Right lobe of liver (tissue), 6 donors: ENCODE data around the gene FRMPD2. TPM values are rescaled to one million over a fixed set of nuclear protein-coding genes. Genes with fewer than 3 reads are reported as not detected.
"Not testable (repeated sequence)": the region's sequence is repeated elsewhere in the genome, so short reads cannot be mapped to it uniquely, and the experiment has no call there.

ENCODE experiments used
- ATAC-seq, 4 donors: fragments of 200-7000 bp; cut with Tn5 transposase; one replicate each; pipeline ENCODE4 v1.9.1; 2020; ENCODE audit warnings: mild to moderate bottlenecking in 4 of 4, moderate library complexity in 4 of 4
- DNase-seq, 3 donors: peaks; one replicate each; pipeline ENCODE4 v3.0.0-alpha.2; 2020
- H3K27ac ChIP-seq, 3 donors: fragments of 200-600 bp; one replicate each; pipeline ENCODE4 v1.8.0; 2022
- H3K27me3 ChIP-seq, 2 donors: fragments of 200-600 bp; one replicate each; pipeline ENCODE4 v1.8.0; 2022
- H3K36me3 ChIP-seq, 4 donors: fragments of 200-600 bp; sonication (generic) in 1 of 4; one replicate each; pipeline versions ENCODE4 v1.5.1 to v1.8.0; 2017 to 2022; ENCODE audit warnings: control low read depth in 1 of 4
- H3K4me1 ChIP-seq, 4 donors: fragments of 200-600 bp; sonication (generic) in 1 of 4; one replicate each; pipeline versions ENCODE4 v1.5.1 to v1.8.0; 2017 to 2022; ENCODE audit warnings: control low read depth in 1 of 4
- H3K4me3 ChIP-seq, 3 donors: fragments of 200-600 bp; one replicate each; pipeline ENCODE4 v1.8.0; 2022
- H3K9me3 ChIP-seq, 4 donors: fragments of 200-600 bp; sonication (generic) in 1 of 4; one replicate each; pipeline versions ENCODE4 v1.5.1 to v1.8.0; 2017 to 2022; ENCODE audit warnings: control low read depth in 1 of 4
- POLR2A ChIP-seq: fragments of 450-650 bp; IDR thresholded peaks from one replicate; pipeline ENCODE4 v1.6.1; 2017; ENCODE audit warnings: antibody characterized with exemption, mild to moderate bottlenecking
- WGBS: methylation state at CpG from one replicate; pipeline ENCODE4 v1.1.6; 2018; ENCODE audit warnings: low coverage, low lambda C conversion rate; ENCODE audit not compliant: insufficient coverage; ENCODE audit errors: missing lambda C conversion rate; 5-methylcytosine and 5-hydroxymethylcytosine counted together
- intact Hi-C, 2 donors: fragments of 100-400 bp; cut with DNase I; formaldehyde crosslinking; loops; one replicate each; pipeline versions ENCODE4 v1.11.2 to v1.14.1; 2022
- total RNA-seq, 6 experiments: library from RNA; depleted of rRNA in 2 of 6; stranded (reverse); fragments of >200 nt in 2 of 6; fragmentation: NEBNext Ultra II Directional in 3 of 6; extraction: Animal tissue kit (Norgen Biotek cat#: 25700) in 3 of 6; gene quantifications; one replicate each; pipeline versions ENCODE4 v1.1.0 to v1.2.4, GENCODE V29; 2016 to 2023
- TF ChIP-seq, protein P1 (sequence below), 4 donors: fragments of 200-600 bp in 3 of 4; fragments of 450-650 bp in 1 of 4; IDR thresholded peaks; one replicate each; pipeline versions ENCODE4 v1.5.1 to v1.8.0; 2016 to 2022; ENCODE audit warnings: antibody characterized with exemption in 4 of 4, mild to moderate bottlenecking in 2 of 4
- donor health status: DM: no; HTN: yes; CAD: no.
- donor health status: DM: no; HTN: no; CAD: no.
- donor health status: DM: no; HTN: no; CAD: no.
- donor health status: DM: no; HTN: yes; CAD: no.
- donor health status: DM: no; HTN: yes; CAD: no.

FRMPD2 gene
- total RNA-seq, 6 experiments from 2014 or later: not detected

GRCh38 chr10:48187713-48188485 lies 86.6 kb downstream of the FRMPD2 start:
- ATAC-seq (peak in 3 of 4 donors; percentile 35 to 68 (median 38)), DNase-seq (no peak)
- no peaks in the 10 kb centered on the region for H3K36me3 ChIP-seq
- no peaks in the 10 kb centered on the region for H3K27me3 ChIP-seq
- TF ChIP-seq POLR2A: no peak
- TF ChIP-seq, protein P1, sequence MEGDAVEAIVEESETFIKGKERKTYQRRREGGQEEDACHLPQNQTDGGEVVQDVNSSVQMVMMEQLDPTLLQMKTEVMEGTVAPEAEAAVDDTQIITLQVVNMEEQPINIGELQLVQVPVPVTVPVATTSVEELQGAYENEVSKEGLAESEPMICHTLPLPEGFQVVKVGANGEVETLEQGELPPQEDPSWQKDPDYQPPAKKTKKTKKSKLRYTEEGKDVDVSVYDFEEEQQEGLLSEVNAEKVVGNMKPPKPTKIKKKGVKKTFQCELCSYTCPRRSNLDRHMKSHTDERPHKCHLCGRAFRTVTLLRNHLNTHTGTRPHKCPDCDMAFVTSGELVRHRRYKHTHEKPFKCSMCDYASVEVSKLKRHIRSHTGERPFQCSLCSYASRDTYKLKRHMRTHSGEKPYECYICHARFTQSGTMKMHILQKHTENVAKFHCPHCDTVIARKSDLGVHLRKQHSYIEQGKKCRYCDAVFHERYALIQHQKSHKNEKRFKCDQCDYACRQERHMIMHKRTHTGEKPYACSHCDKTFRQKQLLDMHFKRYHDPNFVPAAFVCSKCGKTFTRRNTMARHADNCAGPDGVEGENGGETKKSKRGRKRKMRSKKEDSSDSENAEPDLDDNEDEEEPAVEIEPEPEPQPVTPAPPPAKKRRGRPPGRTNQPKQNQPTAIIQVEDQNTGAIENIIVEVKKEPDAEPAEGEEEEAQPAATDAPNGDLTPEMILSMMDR (IDR thresholded peaks at IDR 0.05): no peak
- no peak overlapping the region for H3K4me3 ChIP-seq
- no peaks in the 10 kb centered on the region for H3K9me3 ChIP-seq
- H3K27ac ChIP-seq: no peak overlapping the region
- no peaks in the 10 kb centered on the region for H3K4me1 ChIP-seq
- WGBS: 32% methylated on average over 7 of the region's 10 CpGs
- intact Hi-C loops: no loop called here

DNA sequence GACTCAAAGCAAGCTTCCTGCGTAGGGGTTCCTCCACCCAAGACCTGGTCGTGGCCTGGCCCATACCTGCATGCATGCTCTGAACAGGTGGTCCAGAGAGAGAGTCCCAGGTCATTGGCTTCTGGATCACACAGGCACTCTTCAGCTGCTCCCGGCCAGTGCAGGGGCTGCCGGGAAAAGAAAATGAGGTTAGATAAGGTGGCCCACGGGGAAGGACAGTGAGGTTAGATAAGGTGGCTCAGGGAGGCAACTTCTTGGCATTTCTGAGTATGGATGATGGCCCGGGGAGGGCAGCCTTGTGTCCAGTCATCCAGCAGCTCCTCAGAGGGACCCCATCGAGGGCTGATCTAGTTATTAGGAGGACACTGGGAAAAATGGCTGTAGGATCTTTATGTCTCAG lies 87.4 kb downstream of the FRMPD2 start:
- Histone ChIP-seq H3K36me3 (no peaks in the 10 kb centered on the region), H3K27me3 (no peaks in the 10 kb centered on the region), H3K9me3 (no peaks in the 10 kb centered on the region), H3K4me1 (no peaks in the 10 kb centered on the region), H3K4me3 (no peak overlapping the region), H3K27ac (no peak overlapping the region)
- no peak for ATAC-seq
- 71% methylated on average over 7 of the region's 7 CpGs for WGBS
- intact Hi-C loops: no loop called here
- no peak for DNase-seq
- no peak for TF ChIP-seq POLR2A
- TF ChIP-seq, protein P1 (IDR thresholded peaks at IDR 0.05): no peak

DNA sequence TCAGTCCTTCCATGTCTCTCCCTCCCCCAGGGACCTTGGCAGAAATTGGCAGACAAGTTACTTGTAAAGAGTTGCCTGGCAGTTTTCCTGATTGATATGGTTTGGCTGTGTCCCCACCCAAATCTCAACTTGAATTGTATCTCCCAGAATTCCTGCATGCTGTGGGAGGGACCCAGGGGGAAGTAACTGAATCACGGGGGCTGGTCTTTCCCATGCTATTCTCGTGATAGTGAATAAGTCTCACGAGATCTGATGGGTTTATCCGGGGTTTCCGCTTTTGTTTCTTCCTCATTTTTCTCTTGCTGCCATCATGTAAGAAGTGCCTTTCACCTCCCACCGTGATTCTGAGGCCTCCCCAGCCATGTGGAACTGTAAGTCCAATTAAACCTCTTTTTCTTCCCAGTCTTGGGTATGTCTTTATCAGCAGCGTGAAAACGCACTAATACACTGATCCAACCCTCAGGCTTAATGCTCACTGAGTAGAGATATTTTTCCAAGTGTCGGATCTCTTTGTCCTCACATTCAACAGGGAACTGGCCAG lies 88.2 kb downstream of the FRMPD2 start:
- H3K27me3 ChIP-seq, H3K27ac ChIP-seq, H3K36me3 ChIP-seq, H3K9me3 ChIP-seq, H3K4me3 ChIP-seq, DNase-seq, H3K4me1 ChIP-seq, intact Hi-C loops, ATAC-seq: not testable (repeated sequence)
- WGBS: 82% methylated on average over 8 of the region's 9 CpGs

DNA sequence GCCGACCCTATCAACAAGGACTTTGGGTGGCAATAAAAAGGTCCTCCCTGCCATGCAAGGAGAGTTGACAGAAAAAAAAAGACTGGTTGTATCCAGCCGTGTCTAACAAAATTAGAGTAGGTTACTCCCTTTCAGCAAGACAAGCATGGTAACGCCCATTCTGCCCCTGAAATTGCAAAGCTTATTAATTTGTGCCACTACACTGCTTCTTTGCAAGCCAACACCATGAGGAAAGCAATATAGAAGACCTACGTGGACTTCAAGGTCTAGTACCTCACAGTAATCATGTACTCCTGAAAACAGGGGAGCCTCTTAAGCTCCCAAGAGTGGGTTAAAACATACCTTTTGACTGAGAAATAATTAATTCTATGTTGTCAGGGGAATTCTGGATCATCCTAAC lies 90.3 kb downstream of the FRMPD2 start:
- no peak for TF ChIP-seq POLR2A
- TF ChIP-seq, protein P1 (IDR thresholded peaks at IDR 0.05): no peak
- no peak overlapping the region for H3K4me3 ChIP-seq
- no peak overlapping the region for H3K27ac ChIP-seq
- H3K4me1 ChIP-seq: no peaks in the 10 kb centered on the region
- ATAC-seq (no peak), DNase-seq (no peak)
- WGBS: 63% methylated on average over 4 of the region's 4 CpGs
- no peaks in the 10 kb centered on the region for H3K9me3 ChIP-seq
- H3K36me3 ChIP-seq: no peaks in the 10 kb centered on the region
- intact Hi-C loops: no loop called here
- no peaks in the 10 kb centered on the region for H3K27me3 ChIP-seq

- DNase-seq, H3K36me3 ChIP-seq, ATAC-seq, H3K4me3 ChIP-seq, H3K27me3 ChIP-seq, intact Hi-C loops, H3K4me1 ChIP-seq, H3K9me3 ChIP-seq, H3K27ac ChIP-seq: not testable (repeated sequence)
- 71% methylated on average over 2 of the region's 5 CpGs for WGBS
Measured at GRCh38 chr10:48172715-48173114, 101.8 kb downstream of the FRMPD2 start.

- H3K4me1 ChIP-seq, H3K27ac ChIP-seq, ATAC-seq, H3K9me3 ChIP-seq, H3K4me3 ChIP-seq, DNase-seq, H3K27me3 ChIP-seq, intact Hi-C loops, H3K36me3 ChIP-seq: not testable (repeated sequence)
- no CpG with 5 or more reads among the region's 5 CpGs for WGBS
Measured at GRCh38 chr10:48160670-48161069, 113.8 kb downstream of the FRMPD2 start.

- H3K36me3 ChIP-seq, DNase-seq, ATAC-seq, H3K27ac ChIP-seq, H3K27me3 ChIP-seq, H3K4me1 ChIP-seq, H3K4me3 ChIP-seq, H3K9me3 ChIP-seq, intact Hi-C loops: not testable (repeated sequence)
- 70% methylated on average over 2 of the region's 6 CpGs for WGBS
Measured at GRCh38 chr10:48160163-48160562, 114.3 kb downstream of the FRMPD2 start.

DNA sequence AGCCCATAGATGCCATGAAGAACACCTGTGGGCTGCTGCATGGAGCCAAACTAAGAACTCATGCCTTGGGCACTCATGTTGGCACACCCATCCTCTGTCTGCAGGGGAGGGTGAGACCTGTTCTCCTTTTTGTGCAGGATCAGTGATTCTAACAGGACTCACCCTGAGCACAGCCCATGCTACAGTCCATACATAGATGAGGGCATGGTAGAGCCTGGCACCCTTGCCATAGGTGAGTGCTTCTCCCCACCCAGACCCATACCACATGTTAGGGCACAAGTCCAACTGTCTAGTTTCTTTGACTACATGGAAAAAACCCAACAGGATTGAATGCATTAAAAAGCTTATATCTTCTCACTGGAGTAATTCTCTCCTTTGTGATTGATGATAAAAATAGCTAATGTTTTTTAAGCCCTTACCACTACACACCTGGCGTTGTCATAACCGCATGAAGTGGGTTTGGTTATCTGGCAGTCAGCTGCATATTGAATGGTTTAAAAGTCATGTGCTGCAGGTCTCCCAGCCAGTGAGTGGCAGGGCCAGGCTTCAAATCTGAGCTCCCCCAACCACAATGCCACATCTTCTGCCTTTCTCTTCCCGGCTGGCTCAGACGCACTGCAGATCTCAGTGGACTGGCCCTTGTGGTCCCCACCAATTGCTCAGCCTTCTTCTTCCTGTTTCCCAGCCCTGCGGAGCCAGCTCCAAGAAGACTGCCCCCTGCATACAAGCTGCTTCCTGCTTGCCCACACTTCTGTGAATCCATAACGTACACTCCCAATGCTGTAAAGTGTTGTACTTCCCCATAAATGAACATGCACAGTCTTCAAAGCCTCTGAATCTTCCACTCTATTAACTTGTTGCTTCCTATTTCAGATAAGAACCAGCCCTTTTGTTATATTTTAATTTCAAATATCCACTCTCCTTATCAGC lies 120.0 kb downstream of the FRMPD2 start:
- not testable (repeated sequence) for H3K27ac ChIP-seq
- 37% methylated on average over 5 of the region's 6 CpGs for WGBS

More for the DNA sequence above, 120.0 kb downstream of the FRMPD2 start:
- H3K27me3 ChIP-seq, H3K9me3 ChIP-seq, H3K36me3 ChIP-seq, H3K4me3 ChIP-seq, intact Hi-C loops, H3K4me1 ChIP-seq, DNase-seq: not testable (repeated sequence)
- ATAC-seq: peak in 3 of 4 donors; percentile 23 to 45 (median 24)
